Astrocyte (in vitro differentiated cells and primary cell): ENCODE results near the gene KCNA2.

Experiments used
- CTCF ChIP-seq: IDR thresholded peaks from 2 replicates; pipeline ENCODE4 v1.5.1; 2011; ENCODE audit warnings: low read depth, mild to moderate bottlenecking, inconsistent platforms, low read length, moderate library complexity; ENCODE audit not compliant: insufficient read depth
- EZH2 ChIP-seq: IDR thresholded peaks from 2 replicates; pipeline ENCODE4 v1.6.1; 2012; ENCODE audit warnings: mild to moderate bottlenecking, low read length, inconsistent platforms; ENCODE audit not compliant: insufficient read depth

- TF ChIP-seq CTCF (no peak), EZH2 (no peak)
Observed at GRCh38 chr1:110620686-110621085, 14.5 kb upstream of the KCNA2 start.
